Lung (tissue), 12 donors: ENCODE measurements around the gene ADARB1. TPM values are rescaled to one million over a fixed set of nuclear protein-coding genes. Genes with fewer than 3 reads are reported as not detected.

Experiments
- ATAC-seq: fragments of 200-7000 bp; cut with Tn5 transposase; one replicate; pipeline ENCODE4 v1.9.1; 2020; ENCODE audit warnings: moderate number of reproducible peaks; ENCODE audit not compliant: insufficient read depth, low FRiP score
- DNase-seq, 3 donors: peaks; one replicate each; pipeline ENCODE4 v3.0.0-alpha.2; 2013 to 2017
- H3K27ac ChIP-seq, 2 donors: one replicate each; pipeline ENCODE4 v1.5.1; 2013; ENCODE audit warnings: mild to moderate bottlenecking in 2 of 2, moderate library complexity in 2 of 2, control low read depth in 1 of 2, inconsistent platforms in 1 of 2, low read depth in 1 of 2, low read length in 1 of 2
- H3K27me3 ChIP-seq, 3 donors: one replicate each; pipeline ENCODE4 v1.5.1; 2013; ENCODE audit warnings: low read length in 2 of 3; ENCODE audit not compliant: control insufficient read depth in 3 of 3, insufficient read depth in 3 of 3
- H3K36me3 ChIP-seq, 4 donors: one replicate each; pipeline ENCODE4 v1.5.1; 2013; ENCODE audit warnings: low read length in 4 of 4, mild to moderate bottlenecking in 1 of 4, moderate library complexity in 1 of 4; ENCODE audit not compliant: control insufficient read depth in 4 of 4, insufficient read depth in 4 of 4
- H3K4me1 ChIP-seq, 5 donors: one replicate each; pipeline ENCODE4 v1.5.1; 2013; ENCODE audit warnings: low read length in 5 of 5, mild to moderate bottlenecking in 2 of 5, moderate library complexity in 1 of 5; ENCODE audit not compliant: control insufficient read depth in 5 of 5, insufficient read depth in 5 of 5
- H3K4me3 ChIP-seq: one replicate; pipeline ENCODE4 v1.5.1; 2013; ENCODE audit warnings: mild to moderate bottlenecking, control low read depth, moderate library complexity
- H3K9ac ChIP-seq, 2 donors: one replicate each; pipeline ENCODE4 v1.5.1; 2013; ENCODE audit warnings: low read length in 2 of 2, control low read depth in 1 of 2; ENCODE audit not compliant: insufficient read depth in 1 of 2
- H3K9me3 ChIP-seq, 4 donors: one replicate each; pipeline ENCODE4 v1.5.1; 2013; ENCODE audit warnings: low read length in 3 of 4, mild to moderate bottlenecking in 1 of 4, moderate library complexity in 1 of 4; ENCODE audit not compliant: control insufficient read depth in 4 of 4, insufficient read depth in 3 of 4
- WGBS, 2 donors: extraction: QIAGEN DNeasy Blood & Tissue Kit; methylation state at CpG; one replicate each; pipeline ENCODE4 v1.1.7; 2013; 5-methylcytosine and 5-hydroxymethylcytosine counted together
- polyA plus RNA-seq, 2 donors: library from polyadenylated mRNA; stranded (reverse); fragments of 200-250 nt; gene quantifications; one replicate each; pipeline ENCODE4 v1.2.1, GENCODE V29; 2013
- total RNA-seq, 2 donors: library from RNA; depleted of rRNA in 1 of 2; stranded (reverse); fragments of >200 nt in 1 of 2; gene quantifications; one replicate each; pipeline ENCODE4 v1.2.1, GENCODE V29; 2014 to 2021
- TF ChIP-seq, protein P1 (sequence below): IDR thresholded peaks from 2 replicates; pipeline ENCODE4 v1.5.1; 2012; ENCODE audit warnings: mild to moderate bottlenecking; ENCODE audit errors: control extremely low read depth, extremely low read depth
- donor health status: control.
- donor health status: control.
- donor health status: Bipolar disorder and iron deficiency.
- donor health status: healthy.
- donor health status: DM: yes; HTN: yes; CAD: no.

Gene ADARB1
- total and polyA plus RNA-seq, 4 donors, result 13.4 to 47.7 (median 32.6) TPM

DNA sequence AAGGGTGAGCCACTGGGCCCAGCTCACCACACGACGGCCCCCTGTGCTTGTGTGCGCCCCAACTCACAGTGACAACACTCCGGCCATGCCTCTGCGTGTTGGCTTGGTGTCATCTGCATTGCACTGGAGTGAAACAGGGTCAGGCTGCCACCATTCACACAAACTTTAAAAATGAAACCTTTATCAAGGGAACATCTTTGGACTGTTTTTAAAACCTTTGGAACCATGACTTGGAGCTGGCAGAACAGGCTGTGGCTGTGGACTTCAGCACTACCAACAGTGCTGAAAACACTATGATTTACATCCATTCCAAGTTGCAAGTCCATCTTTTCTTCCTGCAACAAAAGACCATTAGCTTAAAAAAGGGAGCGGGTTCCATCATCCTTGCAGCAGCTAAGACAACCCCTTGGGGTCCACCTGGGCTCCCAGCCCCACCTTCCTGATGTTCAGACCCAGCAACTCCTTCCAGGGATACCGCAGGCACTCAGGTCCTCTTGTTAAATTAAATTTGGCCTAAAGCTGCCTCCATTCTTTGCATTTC, 187.7 kb downstream of the ADARB1 start:
- WGBS, 2 donors, result 94 to 95% methylated on average over 7 of the region's 7 CpGs
- DNase-seq, result no peak

DNA sequence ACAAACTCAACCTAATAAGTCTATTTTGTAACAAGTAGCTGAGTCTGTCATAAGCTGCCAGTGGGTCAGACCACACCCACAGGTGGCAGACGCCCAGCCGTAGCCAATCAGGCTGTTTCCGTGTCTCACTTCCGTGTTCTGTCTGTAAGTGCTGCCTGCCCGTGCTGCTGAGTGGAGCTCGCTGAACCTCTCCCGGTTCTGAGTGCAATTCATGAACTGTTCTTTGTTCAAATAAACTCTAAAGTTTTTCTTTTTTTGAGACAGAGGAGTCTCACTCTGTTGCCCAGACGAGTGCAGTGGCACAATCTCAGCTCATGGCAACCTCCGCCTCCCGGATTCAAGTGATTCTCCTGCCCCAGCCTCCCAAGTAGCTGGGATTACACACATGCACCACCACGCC, 188.2 kb downstream of the ADARB1 start:
- Histone ChIP-seq H3K4me3 (no peak overlapping the region), H3K4me1 (no peaks in the 10 kb centered on the region), H3K27ac (no peak overlapping the region), H3K36me3 (peaks cover 0 to 44% (median 15%) of the 10 kb centered on the region in 4 donors), H3K9ac (no peak overlapping the region), H3K9me3 (peaks cover 0 to 2% (median 0%) of the 10 kb centered on the region in 4 donors), H3K27me3 (peaks cover 0 to 3% (median 0%) of the 10 kb centered on the region in 3 donors)
- 81 to 94% methylated on average over 11 of the region's 11 CpGs for WGBS, 2 donors
- no peak for ATAC-seq
- TF ChIP-seq, protein P1, sequence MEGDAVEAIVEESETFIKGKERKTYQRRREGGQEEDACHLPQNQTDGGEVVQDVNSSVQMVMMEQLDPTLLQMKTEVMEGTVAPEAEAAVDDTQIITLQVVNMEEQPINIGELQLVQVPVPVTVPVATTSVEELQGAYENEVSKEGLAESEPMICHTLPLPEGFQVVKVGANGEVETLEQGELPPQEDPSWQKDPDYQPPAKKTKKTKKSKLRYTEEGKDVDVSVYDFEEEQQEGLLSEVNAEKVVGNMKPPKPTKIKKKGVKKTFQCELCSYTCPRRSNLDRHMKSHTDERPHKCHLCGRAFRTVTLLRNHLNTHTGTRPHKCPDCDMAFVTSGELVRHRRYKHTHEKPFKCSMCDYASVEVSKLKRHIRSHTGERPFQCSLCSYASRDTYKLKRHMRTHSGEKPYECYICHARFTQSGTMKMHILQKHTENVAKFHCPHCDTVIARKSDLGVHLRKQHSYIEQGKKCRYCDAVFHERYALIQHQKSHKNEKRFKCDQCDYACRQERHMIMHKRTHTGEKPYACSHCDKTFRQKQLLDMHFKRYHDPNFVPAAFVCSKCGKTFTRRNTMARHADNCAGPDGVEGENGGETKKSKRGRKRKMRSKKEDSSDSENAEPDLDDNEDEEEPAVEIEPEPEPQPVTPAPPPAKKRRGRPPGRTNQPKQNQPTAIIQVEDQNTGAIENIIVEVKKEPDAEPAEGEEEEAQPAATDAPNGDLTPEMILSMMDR, result no peak
- DNase-seq, result no peak

More for the DNA sequence above, 187.7 kb downstream of the ADARB1 start:
- ATAC-seq, result no peak
- no peak overlapping the region for H3K27ac ChIP-seq
- no peak overlapping the region for H3K4me3 ChIP-seq
- H3K9me3 ChIP-seq, result no peaks in the 10 kb centered on the region
- TF ChIP-seq, protein P1, result no peak
- H3K27me3 ChIP-seq, result peaks cover 0 to 3% (median 0%) of the 10 kb centered on the region in 3 donors
- no peak overlapping the region for H3K9ac ChIP-seq
- H3K4me1 ChIP-seq, result peaks cover 0 to 4% (median 0%) of the 10 kb centered on the region in 5 donors
- peaks cover 0 to 39% (median 10%) of the 10 kb centered on the region in 4 donors for H3K36me3 ChIP-seq

DNA sequence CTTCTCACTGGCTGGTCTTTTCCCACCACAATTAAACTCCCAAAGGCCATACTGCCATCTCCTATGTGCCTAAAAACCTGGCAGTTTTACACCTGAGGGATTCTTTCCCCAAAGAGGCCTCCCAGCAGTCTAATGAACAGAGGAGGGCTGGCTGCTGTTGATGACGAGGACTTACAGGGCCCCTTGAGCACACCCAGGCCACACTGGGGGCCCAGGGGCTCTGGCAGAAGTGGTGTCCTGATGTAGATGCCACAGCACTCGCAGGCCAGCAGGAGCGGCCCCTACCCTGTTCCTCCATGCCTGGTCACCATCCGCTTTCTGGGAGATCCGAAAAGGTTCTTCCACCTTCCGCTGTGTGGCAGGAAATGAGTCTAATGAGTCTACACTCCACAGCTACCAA, 189.2 kb downstream of the ADARB1 start:
- no peak for DNase-seq
- H3K27ac ChIP-seq, result no peak overlapping the region

More for the DNA sequence above, 189.2 kb downstream of the ADARB1 start:
- TF ChIP-seq, protein P1, result no peak
- H3K36me3 ChIP-seq, result peaks cover 0 to 46% (median 16%) of the 10 kb centered on the region in 4 donors
- H3K4me1 ChIP-seq, result no peaks in the 10 kb centered on the region
- peaks cover 0 to 2% (median 0%) of the 10 kb centered on the region in 4 donors for H3K9me3 ChIP-seq
- WGBS, 2 donors, result 89 to 97% methylated on average over 6 of the region's 6 CpGs
- H3K9ac ChIP-seq, result no peak overlapping the region
- no peak overlapping the region for H3K4me3 ChIP-seq
- ATAC-seq, result no peak
- no peaks in the 10 kb centered on the region for H3K27me3 ChIP-seq
